Activated T-cell treated with anti-CD3 and anti-CD28 coated beads for 1 hour (primary cell): ENCODE data around the gene KCNJ15.

Source experiments
- DNase-seq: peaks from one replicate; pipeline ENCODE4 v3.0.0-alpha.2; 2020; ENCODE audit warnings: low read depth

KCNJ15 gene

DNA sequence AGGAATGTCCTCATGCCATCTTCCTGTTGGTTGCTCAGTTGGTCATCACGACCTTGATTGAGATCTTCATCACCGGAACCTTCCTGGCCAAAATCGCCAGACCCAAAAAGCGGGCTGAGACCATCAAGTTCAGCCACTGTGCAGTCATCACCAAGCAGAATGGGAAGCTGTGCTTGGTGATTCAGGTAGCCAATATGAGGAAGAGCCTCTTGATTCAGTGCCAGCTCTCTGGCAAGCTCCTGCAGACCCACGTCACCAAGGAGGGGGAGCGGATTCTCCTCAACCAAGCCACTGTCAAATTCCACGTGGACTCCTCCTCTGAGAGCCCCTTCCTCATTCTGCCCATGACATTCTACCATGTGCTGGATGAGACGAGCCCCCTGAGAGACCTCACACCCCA is 42.9 kb downstream of the KCNJ15 start:
- no peak for DNase-seq

DNA sequence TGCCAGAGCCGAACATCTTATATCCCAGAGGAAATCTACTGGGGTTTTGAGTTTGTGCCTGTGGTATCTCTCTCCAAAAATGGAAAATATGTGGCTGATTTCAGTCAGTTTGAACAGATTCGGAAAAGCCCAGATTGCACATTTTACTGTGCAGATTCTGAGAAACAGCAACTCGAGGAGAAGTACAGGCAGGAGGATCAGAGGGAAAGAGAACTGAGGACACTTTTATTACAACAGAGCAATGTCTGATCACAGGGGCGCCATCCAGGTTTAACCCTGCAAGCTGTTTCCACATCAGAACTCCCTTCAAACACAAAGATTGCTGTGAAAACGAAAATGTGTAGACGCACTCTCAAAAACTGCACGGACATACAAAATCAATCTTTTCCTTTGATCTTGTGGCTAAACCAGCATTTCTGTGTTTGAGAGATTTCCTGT is 43.4 kb downstream of the KCNJ15 start:
- DNase-seq: no peak

DNA sequence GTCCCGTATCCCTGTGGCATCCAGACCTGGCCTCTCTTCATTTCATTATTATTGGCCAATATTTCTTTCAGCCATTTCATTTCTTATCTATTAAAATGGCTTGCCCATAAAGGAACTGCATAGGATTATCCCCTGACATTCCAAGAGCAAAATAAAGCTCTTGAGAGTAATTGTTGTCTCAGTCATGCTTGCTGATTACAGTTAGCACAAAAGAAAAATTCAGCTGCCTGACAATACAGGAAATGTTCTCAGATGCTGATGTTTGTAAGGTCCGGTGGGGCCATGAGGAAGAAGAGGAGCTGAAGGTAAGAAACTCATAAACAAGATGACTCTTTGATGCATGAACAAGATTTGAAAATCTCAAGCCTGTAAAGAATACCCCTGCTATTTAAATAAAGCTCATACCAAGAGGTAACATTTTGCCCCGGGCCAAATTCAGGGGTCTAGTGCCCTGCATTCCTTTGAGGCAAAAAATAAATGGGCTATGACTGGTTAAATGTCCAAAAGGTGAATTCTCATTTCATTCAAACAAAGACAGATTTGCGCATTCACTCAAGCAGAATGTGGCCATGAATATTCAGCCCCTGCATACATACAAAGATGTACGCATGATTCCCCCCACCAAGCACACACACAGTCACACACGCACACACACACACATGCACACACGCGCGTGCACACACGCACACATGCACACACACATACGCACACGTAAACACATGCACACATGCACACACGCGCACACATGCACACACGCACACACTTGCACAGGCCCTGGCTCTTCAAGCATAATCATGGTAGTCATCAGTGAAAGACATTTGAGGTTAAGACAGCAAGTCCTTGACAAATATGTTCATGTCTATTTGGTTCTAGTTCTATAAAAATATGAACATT is 44.8 kb downstream of the KCNJ15 start:
- no peak for DNase-seq

DNA sequence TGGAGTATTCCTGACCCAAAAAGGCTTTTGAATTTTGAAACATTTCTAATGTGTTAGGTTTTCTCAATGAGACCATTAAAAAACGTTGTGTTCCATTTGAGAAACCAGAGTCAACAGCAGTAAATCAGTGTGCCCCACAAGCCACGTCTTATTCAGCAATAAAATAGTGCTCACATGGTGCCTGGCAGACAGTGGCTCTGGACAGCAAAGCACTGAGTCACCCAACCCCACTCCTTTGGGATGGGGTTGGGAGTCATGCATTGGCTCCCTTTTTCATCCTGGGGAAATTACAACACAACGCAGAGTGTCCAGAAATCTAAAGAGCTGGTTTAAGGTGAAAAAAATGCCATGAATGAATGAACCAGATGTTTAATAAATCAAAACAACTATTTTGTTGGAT is 46.5 kb downstream of the KCNJ15 start:
- DNase-seq: no peak

DNA sequence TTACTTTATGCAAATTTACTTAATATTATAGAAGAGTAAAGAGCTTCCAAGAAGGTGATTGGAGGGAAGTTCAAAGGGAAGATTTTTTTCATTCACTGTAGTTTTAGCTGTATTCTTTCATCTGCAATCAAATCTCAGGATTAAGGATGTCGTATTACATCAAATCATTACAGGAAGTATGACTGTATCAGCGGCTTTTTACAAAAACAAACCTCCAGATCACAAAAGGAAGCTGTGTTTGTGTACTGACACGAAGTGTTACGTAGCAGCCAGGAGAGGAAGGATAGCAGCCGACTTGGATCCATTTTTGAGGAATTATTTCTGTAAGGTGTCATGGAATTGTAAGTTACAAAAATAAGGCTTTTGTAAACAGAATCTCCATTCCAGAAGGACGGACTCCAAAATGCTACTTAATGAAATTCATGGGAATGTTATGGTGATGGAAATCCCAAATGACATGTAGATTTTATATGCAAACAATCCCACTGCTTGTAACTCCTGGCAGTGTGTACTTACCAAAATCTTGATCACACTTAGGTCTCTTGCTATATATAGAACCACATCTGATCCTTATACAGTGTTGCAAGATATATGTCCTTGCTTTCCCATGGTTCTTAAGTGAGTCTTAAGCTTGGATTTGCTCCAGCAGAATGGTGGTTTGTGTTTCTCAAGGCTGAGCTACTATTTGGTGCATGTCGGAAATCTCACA is 49.8 kb downstream of the KCNJ15 start:
- no peak for DNase-seq

DNA sequence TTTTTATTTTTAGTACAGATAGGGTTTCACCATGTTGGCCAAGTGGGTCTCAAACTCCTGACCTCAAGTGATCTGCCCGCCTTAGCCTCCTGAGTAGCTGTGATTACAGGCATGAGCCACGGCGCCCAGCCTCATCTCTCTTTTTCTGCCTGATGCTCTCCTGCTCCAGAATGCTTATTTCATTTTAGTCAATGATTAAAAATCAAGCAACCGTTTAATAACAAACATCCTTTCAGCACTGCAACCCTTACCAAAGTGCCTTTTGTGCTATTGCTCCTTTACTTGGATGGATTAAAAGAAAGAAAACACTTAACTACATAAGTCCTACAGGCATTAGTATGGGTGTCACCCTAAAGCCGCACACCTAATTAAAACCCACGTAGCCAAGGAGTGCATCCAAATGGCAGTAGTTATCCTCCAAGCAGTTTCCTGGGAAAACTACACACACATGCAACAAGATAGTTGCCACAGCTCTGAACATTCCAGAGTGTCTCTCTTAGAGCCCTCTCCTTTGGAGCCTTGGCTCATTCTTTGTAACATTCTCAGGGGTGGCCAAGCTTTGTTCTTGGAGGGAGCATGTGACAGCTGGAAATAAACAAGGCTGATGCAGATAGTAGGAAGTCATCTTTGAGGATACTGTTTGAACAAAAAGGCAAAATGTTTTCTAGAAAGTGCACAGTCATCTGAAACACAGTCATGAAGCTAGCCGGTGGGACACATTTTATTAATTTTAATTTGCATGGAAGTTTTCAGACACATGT is 51.2 kb downstream of the KCNJ15 start:
- no peak for DNase-seq

DNA sequence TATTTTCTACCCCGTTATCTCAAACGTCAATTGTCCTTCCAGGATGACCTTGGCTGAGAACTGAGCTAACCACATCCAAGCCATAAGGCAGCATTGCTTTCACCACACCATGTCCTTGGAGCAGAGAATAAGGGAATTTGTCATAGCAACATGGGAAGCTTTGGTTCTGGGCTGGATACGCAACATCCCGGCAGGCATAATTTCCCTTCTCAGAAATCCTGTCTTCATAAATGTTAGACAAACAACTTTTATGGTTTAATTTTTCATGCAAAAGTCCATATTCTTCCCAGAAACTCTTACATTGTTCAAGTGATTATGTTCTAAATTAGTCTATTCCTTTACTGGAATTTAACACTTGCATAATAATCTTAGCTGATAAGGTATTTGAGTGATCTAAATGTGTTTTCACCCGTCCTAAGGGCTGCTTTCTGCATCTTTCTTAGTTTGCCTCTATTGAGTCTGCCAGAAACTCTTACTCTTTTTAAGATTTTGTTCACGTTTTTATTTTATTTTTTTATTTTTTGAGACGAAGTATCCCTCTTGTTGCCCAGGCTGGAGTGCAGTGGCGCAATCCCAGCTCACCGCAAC is 51.8 kb downstream of the KCNJ15 start:
- no peak for DNase-seq

DNA sequence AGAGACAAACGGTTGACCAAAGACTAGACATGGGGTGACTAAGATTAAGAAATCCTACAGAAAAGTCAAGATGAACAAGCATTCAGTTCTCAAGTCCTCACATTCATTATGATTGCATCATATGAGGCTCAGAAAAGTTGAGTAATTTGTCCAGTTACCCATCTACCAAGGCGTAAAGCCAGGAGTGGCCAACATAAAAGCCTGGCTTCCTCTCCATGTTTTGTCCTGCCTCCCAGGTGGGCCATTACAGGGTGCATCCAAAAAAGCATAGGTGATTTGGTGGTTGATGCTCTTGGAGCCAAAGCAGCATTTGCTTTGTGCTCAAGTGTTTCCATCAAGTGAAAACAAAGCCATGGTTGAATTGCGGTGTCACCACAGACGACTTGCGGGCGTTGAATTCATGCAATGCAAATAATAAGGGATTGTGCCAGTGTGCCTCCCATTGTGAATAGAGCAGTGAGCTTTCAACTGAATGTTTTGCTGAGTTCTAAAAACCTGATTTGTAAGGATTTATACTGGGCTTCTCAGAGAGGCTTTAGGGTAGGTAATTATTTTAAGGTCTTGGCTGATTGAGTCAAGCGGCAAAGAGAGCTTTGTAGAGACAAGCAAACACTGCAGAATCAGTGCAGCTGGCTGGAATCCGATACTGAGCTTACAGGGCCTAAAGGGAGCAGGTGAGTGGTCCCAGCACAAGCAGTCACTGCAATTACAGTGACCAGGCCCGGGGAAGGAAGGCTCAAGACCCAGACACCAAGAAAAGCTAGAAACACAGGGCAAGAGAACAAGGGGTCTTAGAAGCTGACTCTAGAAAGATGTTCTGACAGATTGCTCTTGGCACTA is 54.1 kb downstream of the KCNJ15 start:
- DNase-seq: no peak

DNA sequence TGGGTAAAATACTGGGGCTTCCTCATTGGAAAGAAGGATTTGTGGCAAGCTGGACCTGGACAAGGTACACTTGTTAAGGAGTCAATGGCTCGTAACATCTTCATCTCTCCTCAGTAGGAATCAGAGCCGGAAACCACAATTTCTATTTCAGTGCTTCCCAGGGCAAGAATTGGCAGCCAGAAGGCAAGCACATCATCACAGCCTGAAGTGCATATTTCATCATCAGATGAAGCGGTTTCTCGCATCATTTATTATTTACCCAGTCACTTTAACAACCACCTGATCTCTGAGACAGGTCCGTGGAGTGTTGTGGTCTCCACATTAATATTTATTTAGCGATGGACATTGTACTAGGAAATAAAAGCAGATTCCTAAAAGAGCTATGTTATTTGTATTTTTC is 55.0 kb downstream of the KCNJ15 start:
- DNase-seq: no peak

DNA sequence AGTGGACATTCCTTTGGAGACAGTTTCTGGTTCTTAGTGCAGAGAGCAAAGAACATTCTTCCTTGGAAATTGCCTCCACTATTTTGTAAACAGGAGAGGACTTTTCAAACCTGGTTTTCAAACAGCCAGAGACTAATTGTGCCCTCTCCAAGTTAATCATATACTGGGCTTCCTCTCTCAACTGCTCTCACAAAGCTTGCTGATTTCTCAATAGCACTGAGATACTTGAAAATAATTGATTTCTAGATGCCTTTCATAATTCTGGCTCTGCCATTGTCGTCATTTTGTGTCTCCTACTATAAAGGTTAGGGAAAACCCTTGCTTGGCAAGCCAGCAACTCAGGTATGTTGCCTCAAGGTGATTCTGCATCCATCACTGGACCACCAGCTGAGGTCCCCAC is 56.0 kb downstream of the KCNJ15 start:
- DNase-seq: no peak

DNA sequence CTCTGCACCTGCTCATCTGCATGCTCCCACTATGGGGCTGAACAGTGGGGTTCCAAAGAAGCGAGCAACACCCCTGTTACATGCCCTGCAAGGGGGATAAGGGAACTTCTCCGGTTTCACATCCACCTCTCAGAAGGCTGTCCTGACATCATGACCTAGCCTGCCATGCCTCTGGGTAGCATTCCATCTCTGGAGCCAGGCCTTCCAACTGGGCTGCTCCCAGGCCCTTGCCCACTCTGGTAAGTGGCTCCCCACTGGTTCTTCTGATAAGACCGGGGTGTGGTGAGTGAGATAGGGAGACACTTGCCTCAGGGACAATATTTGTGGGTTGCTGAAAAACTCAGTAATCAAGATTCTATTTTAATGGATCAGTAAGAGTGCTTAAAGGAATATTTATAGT is 57.8 kb downstream of the KCNJ15 start:
- DNase-seq: no peak

DNA sequence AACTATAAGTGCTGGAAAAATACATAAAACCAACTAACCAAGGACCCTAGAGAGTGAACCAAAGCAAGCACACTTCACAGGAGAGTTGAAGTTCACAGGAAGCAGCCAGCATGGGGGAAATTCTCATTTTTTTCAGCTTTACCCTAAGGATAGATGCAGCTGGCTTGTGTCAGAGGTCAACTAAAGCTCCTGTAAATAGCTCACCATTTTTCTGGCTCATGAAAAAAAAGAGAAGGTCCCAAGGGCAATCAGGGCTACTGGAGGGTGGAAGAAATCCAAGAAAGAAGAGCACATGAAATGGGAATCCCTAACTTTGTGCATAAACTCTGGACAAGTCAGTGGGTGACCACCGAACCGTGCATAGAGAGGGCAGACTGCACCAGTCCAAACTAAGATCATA is 58.3 kb downstream of the KCNJ15 start:
- DNase-seq: no peak

DNA sequence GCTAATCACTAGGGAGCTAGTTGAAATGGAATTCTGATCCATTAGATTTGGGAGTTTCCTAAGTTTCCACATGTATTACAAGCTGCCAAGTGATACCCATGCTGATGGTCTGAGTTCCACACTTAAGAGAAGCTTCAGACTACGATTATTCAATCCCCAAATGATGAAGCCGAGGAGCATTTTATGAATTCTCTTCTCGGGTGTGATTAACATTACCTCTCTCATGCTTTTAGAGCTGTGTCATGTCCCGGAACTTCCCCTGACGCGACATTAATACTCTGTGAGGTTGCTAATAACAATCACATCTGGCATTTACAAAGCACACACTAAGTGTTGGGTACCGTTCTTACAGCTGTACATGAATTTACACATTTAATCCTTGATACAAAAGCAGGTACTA is 63.0 kb downstream of the KCNJ15 start:
- DNase-seq: no peak

DNA sequence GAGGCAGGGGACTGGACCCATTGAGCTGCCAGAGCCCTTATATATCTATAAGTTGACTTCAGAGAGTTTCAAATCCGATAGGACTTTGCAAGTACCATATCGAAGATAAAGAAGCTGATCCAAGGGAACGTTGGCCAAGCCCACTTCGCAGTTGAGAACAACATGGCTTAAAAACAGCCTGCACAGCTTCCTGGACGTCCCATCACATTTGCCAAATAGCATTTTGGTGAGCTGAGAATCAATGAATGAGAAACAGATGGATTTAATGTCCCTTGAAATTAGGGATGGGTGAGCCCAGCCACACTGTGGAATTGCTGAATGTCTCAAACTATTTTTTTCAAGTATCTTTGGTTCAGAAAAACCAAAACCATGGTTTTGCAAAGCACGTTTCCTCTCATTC is 64.8 kb downstream of the KCNJ15 start:
- no peak for DNase-seq

DNA sequence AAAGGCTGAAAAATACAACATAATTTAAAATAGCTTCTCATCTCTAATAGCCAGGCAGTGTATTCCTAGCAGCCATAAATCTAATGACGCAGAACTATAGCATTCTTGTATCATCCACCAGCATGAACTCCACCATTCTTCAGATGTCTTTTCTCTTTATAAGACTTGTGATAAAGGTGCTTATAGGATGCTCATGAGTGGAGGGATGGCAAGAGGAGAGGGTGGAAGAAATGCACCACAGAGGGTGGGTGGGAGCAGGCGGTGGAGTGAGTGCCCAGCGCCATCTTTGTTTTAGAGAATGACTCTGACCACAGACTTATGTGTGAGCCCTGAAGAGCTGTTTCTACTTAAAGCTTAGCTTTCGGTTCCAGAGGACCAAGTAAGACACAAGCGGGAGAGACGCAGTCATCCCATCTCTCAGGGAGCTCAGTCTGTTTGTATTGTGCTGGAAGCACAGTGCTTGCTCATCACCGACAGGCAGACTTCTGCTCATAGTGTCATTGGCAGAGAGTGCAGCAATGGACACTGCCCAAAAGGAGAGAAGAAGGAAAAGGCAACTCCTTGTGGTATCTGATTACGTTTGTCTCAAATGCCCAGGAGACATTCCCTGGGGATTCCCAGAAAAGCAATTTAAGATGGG is 65.6 kb downstream of the KCNJ15 start:
- DNase-seq: no peak

DNA sequence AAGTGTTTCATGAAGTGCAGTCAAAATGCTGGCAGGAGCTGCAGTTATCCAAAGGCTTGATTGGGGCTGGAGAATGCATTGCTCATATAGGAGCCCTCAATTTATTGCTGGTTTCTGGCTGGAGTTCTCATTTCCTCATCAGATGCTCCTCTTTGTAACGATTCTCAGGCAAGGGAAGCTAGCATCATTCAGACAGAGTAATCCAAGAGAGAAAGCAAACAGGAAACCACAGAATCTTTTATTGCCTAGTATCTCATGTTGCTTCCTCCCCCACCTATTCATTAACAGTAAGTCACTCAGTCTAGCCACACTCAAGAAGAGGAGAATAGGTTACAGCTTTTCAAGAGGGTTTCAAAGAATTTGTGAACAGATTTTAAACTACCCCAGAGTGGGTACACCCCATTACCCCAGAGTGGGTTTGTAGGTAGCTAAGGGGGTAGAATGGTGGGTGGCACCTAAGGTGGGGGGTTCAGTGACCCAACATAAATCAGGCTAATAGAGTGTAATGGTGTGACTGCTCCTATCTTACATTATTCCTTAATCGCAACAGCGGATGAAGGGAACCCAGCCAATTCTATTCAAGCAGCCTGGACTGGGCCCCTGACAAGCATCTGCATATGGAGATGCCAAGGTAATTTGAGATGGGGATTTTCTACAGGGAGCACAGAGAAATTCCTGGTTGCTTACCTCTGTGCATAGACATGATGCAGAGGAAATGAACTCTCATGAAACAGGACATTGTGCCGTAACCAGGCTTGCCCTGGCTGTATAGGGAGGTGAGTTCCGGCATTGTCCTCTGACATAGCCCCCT is 67.1 kb downstream of the KCNJ15 start:
- DNase-seq: no peak

DNA sequence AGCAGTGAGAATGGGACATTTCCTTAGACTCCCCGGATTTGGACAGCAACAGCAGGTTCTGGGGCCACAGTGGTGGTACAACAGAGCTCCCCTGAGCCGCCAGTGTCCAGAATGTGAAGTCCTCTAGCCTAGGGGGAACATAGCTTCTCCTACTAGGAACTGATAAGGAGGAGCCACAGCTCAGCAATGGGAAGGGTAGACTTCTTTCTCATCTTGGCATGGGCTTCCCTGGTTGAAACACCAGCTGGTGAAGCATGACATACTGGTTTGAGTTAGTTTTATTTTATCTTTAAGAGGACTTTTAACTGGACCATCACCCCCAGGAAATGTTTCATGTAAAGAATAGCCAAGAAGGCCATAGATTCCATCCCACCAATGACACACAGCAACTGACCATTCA is 68.4 kb downstream of the KCNJ15 start:
- no peak for DNase-seq

DNA sequence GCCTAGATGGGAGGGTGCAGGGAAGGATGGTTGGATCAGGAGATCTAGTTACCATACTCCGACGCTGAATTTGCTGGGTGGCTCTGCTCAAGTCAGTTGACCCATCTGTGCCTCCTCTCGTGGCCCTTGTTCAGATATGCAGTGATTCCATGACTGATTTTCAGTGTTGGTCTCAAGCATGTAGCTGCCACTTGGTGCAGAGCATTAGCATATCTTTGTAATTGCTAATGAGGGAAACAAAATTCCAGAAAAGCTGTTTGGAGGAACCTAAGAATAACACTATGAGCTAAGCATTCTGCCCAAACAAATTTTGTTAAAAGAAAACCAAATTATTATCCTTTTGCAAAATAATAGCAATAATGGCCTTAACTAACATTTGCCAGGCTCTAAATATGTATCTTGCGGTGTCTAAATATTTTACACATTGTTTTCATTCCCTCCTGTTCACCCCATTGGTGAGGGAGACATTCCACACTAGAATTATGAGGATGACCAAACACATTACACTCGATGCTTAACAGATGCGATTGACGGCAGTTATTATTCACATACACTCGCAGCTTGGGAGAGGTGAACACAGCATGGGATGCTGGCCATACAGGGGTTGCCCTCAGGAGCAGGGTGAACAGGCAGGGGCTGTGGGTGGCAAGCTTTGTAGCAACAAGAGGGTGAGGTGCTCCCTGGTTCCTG is 69.1 kb downstream of the KCNJ15 start:
- no peak for DNase-seq

DNA sequence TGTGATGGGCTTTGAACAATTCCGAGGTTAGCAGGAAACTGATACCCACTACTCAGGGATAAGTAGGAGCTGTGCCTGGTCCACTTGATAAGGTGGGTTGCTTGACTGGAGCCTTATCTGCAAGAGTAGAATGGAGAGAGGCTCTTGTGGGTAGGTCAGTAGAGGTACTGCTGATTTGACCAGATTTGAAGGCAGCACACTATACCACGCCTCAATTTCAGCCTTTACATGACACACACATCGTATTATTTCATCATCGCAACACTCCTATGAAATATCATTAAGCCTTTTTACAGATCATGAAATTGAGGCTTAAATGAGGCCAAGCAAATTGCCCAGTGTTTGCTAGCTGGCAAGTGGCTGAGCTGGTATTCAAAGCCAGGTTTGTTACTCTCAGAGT is 69.6 kb downstream of the KCNJ15 start:
- DNase-seq: no peak

DNA sequence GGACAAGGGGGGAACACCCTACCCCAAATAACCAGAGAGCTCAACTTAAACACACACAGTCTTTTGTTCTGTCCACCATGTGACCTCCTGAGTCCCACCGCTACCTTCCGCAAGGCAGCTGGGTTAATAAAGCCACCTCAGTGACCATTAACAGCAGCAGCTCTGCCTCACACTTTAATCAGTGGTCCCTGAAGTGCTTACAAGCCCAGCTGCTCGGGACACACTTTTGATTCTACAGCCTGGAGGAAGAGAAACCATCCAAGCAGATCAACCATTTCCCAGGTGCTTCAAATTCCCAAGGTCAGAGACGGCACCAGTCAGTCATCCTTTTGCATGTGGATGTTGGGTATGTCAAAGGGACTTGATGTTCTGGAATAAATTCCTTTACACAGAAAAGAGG is 70.1 kb downstream of the KCNJ15 start:
- DNase-seq: no peak
